ENCODE measurements around the gene PLEKHA4.

GRCh38 chr19:48833049-48833448, 35.4 kb downstream of the PLEKHA4 start:
- TF ChIP-seq EZH2 (IDR thresholded peaks at IDR 0.05) (no peak), CTCF (IDR thresholded peaks at IDR 0.05) (no peak), EZH2phosphoT487 (IDR thresholded peaks at IDR 0.05) (no peak)
